HCT116 (cell line): ENCODE data around the gene SERPINB6. TPM values are rescaled to one million over a fixed set of nuclear protein-coding genes. Genes with fewer than 3 reads are reported as not detected.
"Not testable (repeated sequence)": the region's sequence is repeated elsewhere in the genome, so short reads cannot be mapped to it uniquely, and the experiment has no call there.

Experiments used
- ATAC-seq: fragments of 200-7000 bp; cut with Tn5 transposase; 2 replicates; pipeline ENCODE4 v1.9.1; 2020; ENCODE audit warnings: mild to moderate bottlenecking, moderate library complexity
- BruUV-seq: library from RNA; stranded (reverse); fragments of 400-500 nt; replicated peaks from 2 replicates; lab custom pipeline; 2021; lab: Mats Ljungman, UMichigan
- CTCF ChIA-PET: fragments of 300-600 bp; sonication (Branson Sonifier 250); formaldehyde crosslinking; loops from one replicate; lab custom pipeline; 2021; ENCODE audit warnings: antibody characterized with exemption; lab: Charles Lee
- POLR2A ChIA-PET: fragments of 300-600, 350-600 bp; sonication (Branson Sonifier 250); formaldehyde crosslinking; loops from one replicate; lab custom pipeline; 2021; ENCODE audit warnings: antibody characterized with exemption; lab: Charles Lee
- RAD21 ChIA-PET, 2 experiments: fragments of 300-600 bp; sonication (Branson Sonifier 250); formaldehyde crosslinking; loops; one replicate each; lab custom pipeline; 2023; ENCODE audit warnings: low total read pairs in 2 of 2; ENCODE audit not compliant: uncharacterized antibody in 2 of 2, unreplicated experiment in 2 of 2, low non-redundant PET in 1 of 2; lab: Charles Lee
- DNase-seq: peaks from one replicate; pipeline ENCODE4 v3.0.0-alpha.2; 2010; ENCODE audit warnings: low read depth, low spot score
- H2AFZ ChIP-seq: fragments of 200-600 bp; shearing (Covaris generic), sonication (generic); 2 replicates; pipeline ENCODE4 v1.6.1; 2017; ENCODE audit warnings: low read depth, mixed run types, mixed read lengths, antibody characterized with exemption, low read length; ENCODE audit not compliant: poor library complexity, severe bottlenecking
- H3K27ac ChIP-seq: 2 replicates; pipeline ENCODE4 v1.5.1; 2012; ENCODE audit warnings: low read depth, low read length
- H3K27me3 ChIP-seq: fragments of 200-600 bp; sonication (generic); 2 replicates; pipeline ENCODE4 v1.6.1; 2016; ENCODE audit warnings: mixed run types, low read length, mixed read lengths; ENCODE audit not compliant: insufficient read depth
- H3K36me3 ChIP-seq, 2 experiments: fragments of 200-500 bp in 1 of 2; fragments of 200-600 bp in 1 of 2; sonication (Bioruptor generic) in 1 of 2; sonication (generic) in 1 of 2; 2 replicates each; pipeline versions ENCODE4 v1.5.1 to v1.6.1; 2014 to 2016; ENCODE audit warnings: low read length in 2 of 2, inconsistent platforms in 1 of 2, mixed read lengths in 1 of 2, mixed run types in 1 of 2; ENCODE audit not compliant: insufficient read depth in 2 of 2, control insufficient read depth in 1 of 2
- H3K4me1 ChIP-seq, 2 experiments: fragments of 200-600 bp in 1 of 2; sonication (generic) in 1 of 2; 2 replicates each; pipeline versions ENCODE4 v1.5.1 to v1.6.1; 2012 to 2017; ENCODE audit warnings: low read length in 2 of 2, inconsistent platforms in 1 of 2, mild to moderate bottlenecking in 1 of 2, mixed read lengths in 1 of 2, mixed run types in 1 of 2, moderate library complexity in 1 of 2; ENCODE audit not compliant: insufficient read depth in 2 of 2, control insufficient read depth in 1 of 2
- H3K4me2 ChIP-seq: fragments of 200-600 bp; sonication (generic); 2 replicates; pipeline ENCODE4 v1.6.1; 2017; ENCODE audit warnings: mixed run types, low read length, mixed read lengths
- H3K4me3 ChIP-seq, 2 experiments: fragments of 200-600 bp in 1 of 2; sonication (generic) in 1 of 2; replicated peaks in 1 of 2; 2 replicates each; pipeline ENCODE4 v1.5.1; 2011 to 2016; ENCODE audit warnings: low read length in 2 of 2, control low read depth in 1 of 2, low read depth in 1 of 2, mild to moderate bottlenecking in 1 of 2, mixed read lengths in 1 of 2, mixed run types in 1 of 2
- H3K79me2 ChIP-seq: fragments of 200-600 bp; sonication (generic); 2 replicates; pipeline ENCODE4 v1.6.1; 2017; ENCODE audit warnings: mild to moderate bottlenecking, mixed run types, low read length, moderate library complexity, mixed read lengths; ENCODE audit not compliant: insufficient read depth
- H3K9ac ChIP-seq: fragments of 200-600 bp; sonication (generic); 2 replicates; pipeline ENCODE4 v1.6.1; 2016; ENCODE audit warnings: low read length, mixed read lengths
- H3K9me2 ChIP-seq: fragments of 200-600 bp; sonication (generic), shearing (Covaris generic); 2 replicates; pipeline ENCODE4 v1.6.1; 2017; ENCODE audit warnings: mixed run types, mild to moderate bottlenecking, moderate library complexity; ENCODE audit not compliant: insufficient read depth
- H3K9me3 ChIP-seq, 2 experiments: fragments of 200-500 bp in 1 of 2; fragments of 200-600 bp in 1 of 2; sonication (Bioruptor generic) in 1 of 2; sonication (generic) in 1 of 2; 2 replicates each; pipeline ENCODE4 v1.6.1; 2014 to 2017; ENCODE audit warnings: low read length in 2 of 2, mixed read lengths in 2 of 2, inconsistent platforms in 1 of 2, low read depth in 1 of 2, mild to moderate bottlenecking in 1 of 2, mixed run types in 1 of 2, moderate library complexity in 1 of 2; ENCODE audit not compliant: control insufficient read depth in 1 of 2, insufficient read depth in 1 of 2
- H4K20me1 ChIP-seq: fragments of 200-600 bp; sonication (generic), shearing (Covaris generic); 2 replicates; pipeline ENCODE4 v1.6.1; 2017; ENCODE audit warnings: mixed run types, mild to moderate bottlenecking, moderate library complexity; ENCODE audit not compliant: insufficient read depth
- CBX3 ChIP-seq: IDR thresholded peaks from 2 replicates; pipeline ENCODE4 v1.6.1; 2012; ENCODE audit warnings: low read depth
- ELF1 ChIP-seq: IDR thresholded peaks from 2 replicates; pipeline ENCODE4 v1.6.1; 2012; ENCODE audit warnings: low read depth, borderline replicate concordance
- JUND ChIP-seq: IDR thresholded peaks from 2 replicates; pipeline ENCODE4 v1.6.1; 2012
- SIN3A ChIP-seq: IDR thresholded peaks from 2 replicates; pipeline ENCODE4 v1.6.1; 2012; ENCODE audit warnings: low read depth
- YY1 ChIP-seq: IDR thresholded peaks from 2 replicates; pipeline ENCODE4 v1.6.1; 2011; ENCODE audit warnings: low read length, low read depth, moderate library complexity, mild to moderate bottlenecking; ENCODE audit not compliant: insufficient replicate concordance; ENCODE audit errors: extremely low read depth
- intact Hi-C: fragments of 100-400 bp; cut with micrococcal nuclease; formaldehyde crosslinking; loops from 2 replicates; pipeline ENCODE4 v1.10.0; 2022
- total RNA-seq: library from RNA; stranded (reverse); gene quantifications from one replicate; pipeline ENCODE4 v1.2.1, GENCODE V29; 2021; ENCODE audit not compliant: unreplicated experiment
- TF ChIP-seq, protein P1 (sequence below): IDR thresholded peaks from 2 replicates; pipeline ENCODE4 v1.6.1; 2012
- TF ChIP-seq, protein P2 (sequence below): IDR thresholded peaks from 2 replicates; pipeline ENCODE4 v1.6.1; 2011; ENCODE audit warnings: mild to moderate bottlenecking, low read length, moderate library complexity; ENCODE audit not compliant: insufficient replicate concordance; ENCODE audit errors: extremely low read depth

SERPINB6 gene
- total RNA-seq, 1 experiment from 2014 or later, result 103 TPM

DNA sequence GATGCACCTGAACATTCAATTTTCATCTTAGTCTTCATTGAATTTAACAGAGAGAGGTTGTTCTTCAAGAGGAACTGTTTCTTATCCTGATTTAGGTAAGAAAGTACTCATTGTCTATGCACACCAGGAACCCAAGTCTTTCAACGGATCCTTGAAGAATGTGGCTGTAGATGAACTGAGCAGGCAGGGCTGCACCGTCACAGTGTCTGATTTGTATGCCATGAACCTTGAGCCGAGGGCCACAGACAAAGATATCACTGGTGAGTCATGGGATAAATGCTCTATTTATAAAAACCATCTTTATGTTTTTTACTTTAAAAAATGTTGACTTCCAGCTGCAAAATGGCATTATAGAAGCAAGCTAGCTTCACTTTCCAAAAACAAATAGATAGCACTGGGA, 38.6 kb upstream of the SERPINB6 start:
- H3K79me2 ChIP-seq, result peaks cover 9% of the 10 kb centered on the region; the same call in 1 of the 2 replicates
- no peak overlapping the region for H3K9ac ChIP-seq
- no TSS peak for BruUV-seq
- ATAC-seq (no peak), DNase-seq (no peak)
- no peak overlapping the region for H2AFZ ChIP-seq
- H3K9me2 ChIP-seq, result no peaks in the 10 kb centered on the region
- H3K4me2 ChIP-seq, result no peak overlapping the region
- H3K9me3 ChIP-seq, result no peaks in the 10 kb centered on the region
- no peak overlapping the region for H3K27ac ChIP-seq
- peaks cover 27 to 70% of the 10 kb centered on the region in 2 experiments for H3K36me3 ChIP-seq
- CTCF ChIA-PET, result no interaction called here
- no peaks in the 10 kb centered on the region for H3K27me3 ChIP-seq
- H4K20me1 ChIP-seq, result no peaks in the 10 kb centered on the region
- peaks cover 0 to 6% of the 10 kb centered on the region in 2 experiments; a peak in 1 of 4 replicates for H3K4me1 ChIP-seq
- intact Hi-C loops, result no loop called here
- no peak overlapping the region for H3K4me3 ChIP-seq
- RAD21 ChIA-PET, result no interaction called here
- TF ChIP-seq CBX3 (no peak), SIN3A (no peak), JUND (no peak), ELF1 (no peak), YY1 (no peak)
- TF ChIP-seq, protein P1, sequence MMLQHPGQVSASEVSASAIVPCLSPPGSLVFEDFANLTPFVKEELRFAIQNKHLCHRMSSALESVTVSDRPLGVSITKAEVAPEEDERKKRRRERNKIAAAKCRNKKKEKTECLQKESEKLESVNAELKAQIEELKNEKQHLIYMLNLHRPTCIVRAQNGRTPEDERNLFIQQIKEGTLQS, result no peak
- TF ChIP-seq, protein P2, sequence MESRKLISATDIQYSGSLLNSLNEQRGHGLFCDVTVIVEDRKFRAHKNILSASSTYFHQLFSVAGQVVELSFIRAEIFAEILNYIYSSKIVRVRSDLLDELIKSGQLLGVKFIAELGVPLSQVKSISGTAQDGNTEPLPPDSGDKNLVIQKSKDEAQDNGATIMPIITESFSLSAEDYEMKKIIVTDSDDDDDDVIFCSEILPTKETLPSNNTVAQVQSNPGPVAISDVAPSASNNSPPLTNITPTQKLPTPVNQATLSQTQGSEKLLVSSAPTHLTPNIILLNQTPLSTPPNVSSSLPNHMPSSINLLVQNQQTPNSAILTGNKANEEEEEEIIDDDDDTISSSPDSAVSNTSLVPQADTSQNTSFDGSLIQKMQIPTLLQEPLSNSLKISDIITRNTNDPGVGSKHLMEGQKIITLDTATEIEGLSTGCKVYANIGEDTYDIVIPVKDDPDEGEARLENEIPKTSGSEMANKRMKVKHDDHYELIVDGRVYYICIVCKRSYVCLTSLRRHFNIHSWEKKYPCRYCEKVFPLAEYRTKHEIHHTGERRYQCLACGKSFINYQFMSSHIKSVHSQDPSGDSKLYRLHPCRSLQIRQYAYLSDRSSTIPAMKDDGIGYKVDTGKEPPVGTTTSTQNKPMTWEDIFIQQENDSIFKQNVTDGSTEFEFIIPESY, result no peak
- POLR2A ChIA-PET, result interaction anchor here (0.9 to 1.1 kb wide), 2 partner anchors 9 kb away, joined by 3 to 4 read pairs; no protein-coding TSS in a partner anchor

DNA sequence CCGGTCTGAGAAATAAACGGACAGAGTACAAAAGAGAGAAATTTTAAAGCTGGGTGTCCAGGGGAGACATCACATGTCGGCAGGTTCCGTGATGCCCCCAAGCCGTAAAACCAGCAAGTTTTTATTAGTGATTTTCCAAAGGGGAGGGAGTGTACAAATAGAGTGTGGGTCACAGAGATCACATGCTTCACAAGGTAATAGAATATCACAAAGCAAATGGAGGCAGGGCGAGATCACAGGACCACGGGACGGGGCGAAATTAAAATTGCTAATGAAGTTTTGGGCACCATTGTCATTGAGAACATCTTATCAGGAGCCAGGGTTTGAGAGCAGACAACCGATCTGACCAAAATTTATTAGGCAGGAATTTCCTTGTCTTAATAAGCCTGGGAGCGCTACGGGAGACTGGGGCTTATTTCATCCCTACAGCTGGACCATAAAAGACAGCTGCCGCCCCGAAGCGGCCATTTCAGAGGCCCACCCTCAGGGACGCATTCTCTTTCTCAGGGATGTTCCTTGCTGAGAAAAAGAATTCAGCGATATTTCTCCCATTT, 37.4 kb upstream of the SERPINB6 start:
- H3K27me3 ChIP-seq, CTCF ChIA-PET, H3K79me2 ChIP-seq, RAD21 ChIA-PET, H3K9ac ChIP-seq, H4K20me1 ChIP-seq, BruUV-seq, POLR2A ChIA-PET, H2AFZ ChIP-seq, H3K9me2 ChIP-seq, ATAC-seq, H3K4me1 ChIP-seq, H3K4me3 ChIP-seq, H3K27ac ChIP-seq, H3K9me3 ChIP-seq, intact Hi-C loops, H3K4me2 ChIP-seq, DNase-seq: not testable (repeated sequence)
- H3K36me3 ChIP-seq, result peaks cover 23 to 70% of the 10 kb centered on the region in 2 experiments
